ENCODE results near the gene SUMF1.

The SUMF1 gene

GRCh38 chr3:4394048-4394447 is 73.0 kb downstream of the SUMF1 start:
- H3K4me3 ChIP-seq (ENCODE audit: low read depth, low read length), result no peak overlapping the region
- DNase-seq (ENCODE audit: low read depth), result no peak

GRCh38 chr3:4392992-4393391 is 74.1 kb downstream of the SUMF1 start:
- TF ChIP-seq CTCF (IDR thresholded peaks at IDR 0.05; ENCODE audit: control insufficient read depth, extremely low read depth, insufficient read depth), result no peak
- H3K4me3 ChIP-seq (ENCODE audit: low read depth, low read length), result no peak overlapping the region
- DNase-seq (ENCODE audit: low read depth), result no peak

More at GRCh38 chr3:4394048-4394447, 73.0 kb downstream of the SUMF1 start:
- no peak for TF ChIP-seq CTCF (IDR thresholded peaks at IDR 0.05; ENCODE audit: control insufficient read depth, extremely low read depth, insufficient read depth)

GRCh38 chr3:4387210-4388204 is 79.6 kb downstream of the SUMF1 start:
- no peak for DNase-seq (ENCODE audit: low read depth)
- H3K4me3 ChIP-seq (ENCODE audit: low read depth, low read length), result no peak overlapping the region
- TF ChIP-seq CTCF (IDR thresholded peaks at IDR 0.05; ENCODE audit: control insufficient read depth, extremely low read depth, insufficient read depth), result no peak

GRCh38 chr3:4385201-4385600 is 81.9 kb downstream of the SUMF1 start:
- TF ChIP-seq CTCF (IDR thresholded peaks at IDR 0.05; ENCODE audit: control insufficient read depth, extremely low read depth, insufficient read depth), result no peak
- no peak overlapping the region for H3K4me3 ChIP-seq (ENCODE audit: low read depth, low read length)

GRCh38 chr3:4380013-4380412 is 87.1 kb downstream of the SUMF1 start:
- no peak for DNase-seq (ENCODE audit: low read depth)
- no peak for TF ChIP-seq CTCF (IDR thresholded peaks at IDR 0.05; ENCODE audit: control insufficient read depth, extremely low read depth, insufficient read depth)
- H3K4me3 ChIP-seq (ENCODE audit: low read depth, low read length), result no peak overlapping the region

More at GRCh38 chr3:4385201-4385600, 81.9 kb downstream of the SUMF1 start:
- DNase-seq (ENCODE audit: low read depth), result no peak

GRCh38 chr3:4376499-4376898 is 90.6 kb downstream of the SUMF1 start:
- DNase-seq (ENCODE audit: low read depth), result no peak
- no peak for TF ChIP-seq CTCF (IDR thresholded peaks at IDR 0.05; ENCODE audit: control insufficient read depth, extremely low read depth, insufficient read depth)
- H3K4me3 ChIP-seq (ENCODE audit: low read depth, low read length), result no peak overlapping the region

Measured in LNCaP clone FGC (cell line).